Myocyte (in vitro differentiated cells): ENCODE results near the gene DOCK2. TPM values are rescaled to one million over a fixed set of nuclear protein-coding genes. Genes with fewer than 3 reads are reported as not detected.
"Not testable (repeated sequence)": the region's sequence is repeated elsewhere in the genome, so short reads cannot be mapped to it uniquely, and the experiment has no call there.

Experiments used
- DNase-seq: peaks from one replicate; pipeline ENCODE4 v3.0.0-alpha.2; 2012; ENCODE audit warnings: low read depth
- total RNA-seq: library from RNA; depleted of rRNA; stranded (reverse); fragments of >200 nt; gene quantifications from 2 replicates; pipeline ENCODE4 v1.2.3, GENCODE V29; 2014

DOCK2 gene
- total RNA-seq, 1 donor from 2014 or later: 0.08 TPM

DNA sequence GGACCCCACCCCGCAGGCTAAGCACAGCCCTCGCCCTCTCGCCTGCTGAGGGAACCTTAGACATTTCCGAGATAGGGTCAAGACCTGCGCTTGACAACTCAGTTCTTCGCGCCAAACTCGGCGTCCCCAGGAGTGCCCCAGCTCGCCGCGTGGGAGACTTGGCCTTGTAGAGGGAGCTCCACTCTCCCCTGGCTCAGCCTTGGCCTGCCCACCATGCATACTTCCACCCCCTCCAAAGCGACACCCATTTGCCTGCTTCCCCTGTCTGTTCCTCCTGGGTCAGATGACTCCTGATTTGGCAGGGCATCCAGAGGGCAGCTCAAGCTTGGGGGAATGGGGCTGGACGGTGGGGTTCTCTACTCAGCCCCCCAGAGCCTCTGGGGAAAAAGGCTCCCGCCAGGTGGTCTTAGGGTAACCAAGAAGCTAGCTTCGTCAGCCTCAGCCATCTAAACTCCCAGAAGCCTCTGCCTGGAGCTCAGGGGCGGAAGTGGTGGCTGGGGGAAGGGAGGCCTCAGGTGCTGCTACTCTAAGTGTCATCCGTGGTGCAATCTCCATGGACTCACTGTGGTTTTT lies 560 bp downstream of the DOCK2 start:
- DNase-seq: no peak

- DNase-seq: peak; percentile 49
Measured at GRCh38 chr5:169641253-169641652, 4.2 kb downstream of the DOCK2 start.

- DNase-seq: no peak
Measured at GRCh38 chr5:169646856-169647255, 9.8 kb downstream of the DOCK2 start.

DNA sequence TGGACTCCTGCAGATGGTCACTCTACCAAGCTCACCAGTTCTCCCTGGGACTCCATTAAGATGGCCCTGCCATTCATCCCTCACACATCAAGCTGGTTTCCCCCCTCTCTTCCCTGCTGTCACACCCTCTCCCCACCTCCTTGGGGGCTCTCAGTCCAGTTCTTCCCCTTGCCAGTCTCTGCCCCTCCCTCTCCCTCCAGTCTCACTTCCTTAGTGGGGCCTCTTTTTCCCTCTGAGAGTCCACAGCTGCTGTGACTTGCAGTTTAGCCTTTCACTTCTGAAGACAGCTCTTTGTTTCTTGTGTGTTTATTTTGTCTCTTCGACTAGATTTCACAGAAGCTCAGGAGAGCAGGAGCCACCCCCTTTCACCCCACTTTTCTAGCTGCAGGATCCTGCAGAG lies 10.5 kb downstream of the DOCK2 start:
- no peak for DNase-seq

DNA sequence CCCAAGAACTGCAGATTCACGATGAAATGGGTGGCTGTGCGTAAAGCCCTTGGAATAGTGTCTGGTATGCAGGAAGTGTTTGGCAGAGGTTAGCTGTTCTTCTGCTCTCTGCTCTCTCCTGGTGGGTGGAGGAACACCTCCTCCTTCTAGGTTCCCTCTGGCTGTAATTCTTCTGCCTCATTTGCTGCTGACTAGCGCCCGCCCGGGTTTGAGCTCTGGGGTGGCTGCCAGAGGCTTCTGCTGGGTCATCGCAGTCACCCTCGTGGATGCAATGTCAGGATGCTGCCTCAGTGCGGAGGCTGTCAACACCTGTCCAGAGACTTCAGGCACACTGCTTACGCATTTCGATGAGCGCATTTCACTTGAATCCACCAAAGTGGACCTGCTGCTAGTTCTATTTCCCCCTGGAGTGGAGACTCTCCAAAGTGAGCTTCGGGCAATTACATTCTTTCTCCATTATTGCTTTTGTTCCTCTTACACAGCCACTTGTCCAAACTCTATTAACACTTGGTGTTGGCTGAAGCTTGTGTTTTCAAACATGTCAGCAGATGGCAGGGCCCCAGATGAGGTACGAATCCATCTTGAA lies 11.7 kb downstream of the DOCK2 start:
- no peak for DNase-seq

GRCh38 chr5:169649486-169649885 lies 12.4 kb downstream of the DOCK2 start:
- DNase-seq: no peak

DNA sequence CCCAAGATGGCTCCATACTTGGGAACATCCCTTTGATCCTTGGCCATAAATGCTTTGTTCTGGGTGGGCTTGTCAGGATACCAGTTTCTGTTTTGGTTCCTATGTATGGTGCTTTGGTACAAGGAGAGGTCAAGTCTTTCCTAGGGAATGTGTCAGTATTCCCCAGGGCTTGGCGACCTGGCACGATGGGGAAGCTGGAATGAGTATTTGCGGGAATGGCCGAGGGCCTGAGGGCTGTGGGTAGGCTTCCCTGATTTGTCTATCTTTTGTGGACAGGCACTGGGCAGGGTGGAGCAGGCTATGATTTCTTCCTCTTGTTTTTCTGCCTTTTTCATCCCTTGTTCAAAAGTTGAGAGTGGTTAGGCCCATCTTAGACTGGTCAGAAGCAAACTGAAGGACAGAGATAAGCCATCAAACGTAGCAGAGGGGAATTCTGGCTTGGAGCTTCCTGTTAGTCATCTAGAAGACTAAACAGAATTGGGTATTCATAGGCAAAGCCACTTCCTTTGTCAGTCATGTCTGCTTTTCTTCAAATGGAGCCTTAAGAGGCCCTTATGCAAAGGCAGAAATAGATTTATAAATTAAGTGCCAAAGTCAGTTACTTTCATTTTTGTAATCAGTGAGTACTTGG lies 13.7 kb downstream of the DOCK2 start:
- no peak for DNase-seq

DNA sequence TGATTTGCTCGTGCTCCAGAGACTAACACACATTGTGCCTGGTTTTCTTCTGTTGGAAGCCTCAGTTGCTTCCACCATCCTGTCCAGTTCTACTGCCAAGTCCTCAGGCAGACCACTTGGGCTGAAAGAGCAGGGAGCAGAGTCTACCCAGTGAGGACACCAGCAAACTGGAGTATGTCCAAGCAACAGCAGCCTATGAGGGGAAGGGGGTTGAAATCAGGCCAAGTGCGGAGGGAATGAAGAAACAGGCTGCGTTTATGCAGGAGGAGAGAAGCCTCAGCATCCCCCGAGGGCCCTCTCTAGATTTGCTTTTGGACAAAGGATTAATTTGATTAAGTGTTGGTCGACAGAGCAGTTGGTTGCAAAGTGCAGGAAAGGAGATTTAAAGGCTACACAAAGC lies 14.5 kb downstream of the DOCK2 start:
- DNase-seq: no peak

- no peak for DNase-seq
Measured at GRCh38 chr5:169652057-169652456, 15.0 kb downstream of the DOCK2 start.

DNA sequence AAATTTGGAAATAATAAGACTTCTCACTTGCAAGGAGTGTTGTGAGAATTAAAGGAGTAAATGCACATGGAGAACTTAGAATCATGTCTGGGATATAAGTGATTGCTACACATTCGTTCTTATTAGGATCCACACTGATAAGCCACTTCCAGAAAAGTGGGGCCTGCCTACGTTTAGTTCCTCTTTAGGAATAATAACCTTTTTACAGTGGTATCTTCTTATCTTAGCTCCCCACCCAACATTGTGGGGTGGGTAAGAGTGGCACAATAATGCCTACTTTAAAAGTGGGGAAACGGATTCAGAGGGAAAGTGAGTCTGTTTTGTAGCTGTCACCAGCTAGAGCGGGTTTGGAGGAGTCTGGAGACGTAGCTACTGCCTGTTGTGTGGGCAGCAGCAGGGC lies 16.0 kb downstream of the DOCK2 start:
- no peak for DNase-seq

GRCh38 chr5:169655353-169655752 lies 18.3 kb downstream of the DOCK2 start:
- peak; percentile 9 for DNase-seq

DNA sequence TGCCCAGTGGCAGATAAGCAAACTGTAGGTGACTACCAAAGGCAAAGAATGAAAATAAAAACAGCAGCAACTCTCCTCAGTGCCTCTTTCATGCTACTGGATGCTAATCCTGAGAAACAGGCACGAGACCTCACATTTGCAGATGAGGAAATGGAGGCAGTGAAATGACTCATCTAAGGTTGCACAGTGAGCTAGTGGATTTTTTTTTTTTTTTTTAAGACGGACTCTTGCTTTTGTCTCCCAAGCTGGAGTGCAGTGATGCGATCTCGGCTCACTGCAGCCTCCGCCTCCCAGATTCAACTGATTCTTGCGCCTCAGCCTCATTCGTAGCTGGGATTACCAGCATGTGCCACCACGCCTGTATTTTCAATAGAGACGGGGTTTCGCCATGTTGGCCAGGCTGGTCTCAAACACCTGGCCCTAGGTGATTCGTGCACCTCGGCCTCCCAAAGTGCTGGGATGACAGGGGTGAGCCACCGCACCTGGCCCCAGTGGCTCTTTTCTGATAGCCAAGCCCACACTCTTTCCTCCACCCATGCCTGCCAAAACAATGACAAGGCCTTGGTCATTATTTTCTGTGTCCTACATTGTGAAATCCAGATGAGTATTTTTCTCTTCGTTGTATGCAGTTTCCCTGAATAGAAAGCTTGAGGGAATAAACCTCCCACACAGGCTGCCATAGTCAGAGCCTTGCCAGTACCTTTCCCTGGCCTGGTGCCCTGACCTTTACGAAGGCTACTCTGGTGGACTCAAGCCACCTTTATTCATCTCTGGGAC lies 19.2 kb downstream of the DOCK2 start:
- DNase-seq: no peak

DNA sequence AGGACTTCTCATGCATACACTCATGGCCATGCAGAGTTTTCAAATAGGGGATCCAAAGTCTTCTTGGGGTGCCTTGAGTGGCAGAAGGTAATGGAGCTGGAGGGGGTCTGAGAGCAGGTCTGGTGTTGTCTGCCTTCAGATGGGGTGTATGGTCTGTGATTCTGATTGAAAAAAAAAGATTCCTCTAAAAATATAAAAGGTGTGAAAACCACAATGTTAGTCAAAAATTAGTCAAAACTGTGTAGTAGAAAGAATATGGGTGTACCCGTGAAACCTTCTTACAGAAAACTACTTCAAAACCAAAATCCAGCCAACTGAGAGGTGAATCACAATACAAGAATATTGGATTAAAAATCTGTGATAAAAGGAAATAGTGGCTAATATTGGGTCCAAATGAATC lies 20.1 kb downstream of the DOCK2 start:
- DNase-seq: no peak

DNA sequence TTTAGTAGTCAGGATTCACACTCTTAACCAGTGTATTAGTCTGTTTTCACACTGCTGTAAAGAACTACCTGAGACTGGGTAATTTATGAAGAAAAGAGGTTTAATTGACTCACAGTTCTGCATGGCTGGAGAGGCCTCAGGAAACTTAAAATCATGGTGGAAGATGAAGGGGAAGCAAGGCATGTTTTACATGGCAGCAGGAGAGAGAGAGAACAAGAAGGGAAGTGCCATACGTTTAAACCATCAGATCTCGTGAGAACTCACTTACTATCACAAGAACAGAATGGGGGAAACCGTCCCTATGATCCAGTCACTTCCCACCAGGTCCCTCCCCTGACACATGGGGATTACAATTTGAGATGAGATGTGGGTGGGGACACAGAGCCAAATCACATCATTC lies 25.4 kb downstream of the DOCK2 start:
- DNase-seq: not testable (repeated sequence)

- DNase-seq: no peak
Measured at GRCh38 chr5:169663537-169663936, 26.5 kb downstream of the DOCK2 start.

DNA sequence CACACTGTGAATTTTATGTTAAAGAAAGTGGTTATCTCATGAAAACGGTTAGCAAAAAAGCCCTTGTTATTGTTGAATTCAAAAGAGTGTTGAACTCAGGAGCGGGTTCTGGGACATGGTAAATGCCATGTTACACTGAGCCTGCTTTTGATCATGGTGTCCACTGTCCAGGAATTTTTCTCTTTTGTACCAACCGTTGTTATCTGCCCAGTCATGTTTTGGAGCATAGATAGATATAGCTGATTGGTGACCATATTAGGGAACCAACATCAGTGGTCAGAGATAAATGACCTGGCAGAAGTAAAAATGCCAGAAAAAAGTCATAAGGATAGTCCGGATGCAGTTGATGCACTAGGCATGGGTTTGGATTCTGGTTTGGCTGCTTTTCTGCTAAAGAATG lies 29.3 kb downstream of the DOCK2 start:
- no peak for DNase-seq

DNA sequence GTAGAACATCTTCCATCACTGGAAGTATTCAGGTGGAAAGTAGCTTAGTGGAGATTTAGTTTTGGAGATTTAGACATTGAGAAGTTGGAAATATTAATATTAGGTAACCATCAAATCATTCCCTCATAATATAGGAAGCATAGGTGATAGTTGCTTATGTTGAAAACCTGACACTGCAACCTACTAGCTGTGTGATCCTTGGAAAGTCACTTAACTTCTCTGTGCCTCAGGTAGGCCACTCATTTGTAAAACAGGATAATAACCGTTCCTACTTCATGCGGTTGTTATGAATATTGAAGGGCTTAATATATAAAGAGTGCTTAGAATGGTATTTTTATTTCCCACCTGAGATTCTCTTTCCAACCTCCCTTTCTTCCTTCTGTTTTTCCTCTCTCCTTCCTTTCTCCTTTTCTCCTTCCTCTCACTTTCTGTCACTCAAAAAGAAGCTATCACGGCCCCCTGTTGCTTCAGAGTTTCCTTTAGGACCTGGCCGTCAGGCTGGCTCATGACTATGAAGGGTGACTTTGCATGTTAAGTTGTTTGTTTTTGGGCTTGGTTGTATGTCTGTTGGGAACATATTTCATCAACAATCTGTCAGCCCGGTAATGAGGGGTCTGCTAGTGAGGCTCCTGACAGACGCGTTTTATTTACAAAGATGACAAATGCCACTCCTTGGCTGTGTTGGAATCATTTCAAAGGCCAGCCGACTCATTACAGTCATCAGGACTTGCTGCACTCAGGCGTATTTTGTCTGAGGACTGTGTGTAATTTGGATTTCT lies 31.0 kb downstream of the DOCK2 start:
- peak; percentile 8 for DNase-seq

GRCh38 chr5:169668732-169669131 lies 31.7 kb downstream of the DOCK2 start:
- DNase-seq: peak; percentile 26

DNA sequence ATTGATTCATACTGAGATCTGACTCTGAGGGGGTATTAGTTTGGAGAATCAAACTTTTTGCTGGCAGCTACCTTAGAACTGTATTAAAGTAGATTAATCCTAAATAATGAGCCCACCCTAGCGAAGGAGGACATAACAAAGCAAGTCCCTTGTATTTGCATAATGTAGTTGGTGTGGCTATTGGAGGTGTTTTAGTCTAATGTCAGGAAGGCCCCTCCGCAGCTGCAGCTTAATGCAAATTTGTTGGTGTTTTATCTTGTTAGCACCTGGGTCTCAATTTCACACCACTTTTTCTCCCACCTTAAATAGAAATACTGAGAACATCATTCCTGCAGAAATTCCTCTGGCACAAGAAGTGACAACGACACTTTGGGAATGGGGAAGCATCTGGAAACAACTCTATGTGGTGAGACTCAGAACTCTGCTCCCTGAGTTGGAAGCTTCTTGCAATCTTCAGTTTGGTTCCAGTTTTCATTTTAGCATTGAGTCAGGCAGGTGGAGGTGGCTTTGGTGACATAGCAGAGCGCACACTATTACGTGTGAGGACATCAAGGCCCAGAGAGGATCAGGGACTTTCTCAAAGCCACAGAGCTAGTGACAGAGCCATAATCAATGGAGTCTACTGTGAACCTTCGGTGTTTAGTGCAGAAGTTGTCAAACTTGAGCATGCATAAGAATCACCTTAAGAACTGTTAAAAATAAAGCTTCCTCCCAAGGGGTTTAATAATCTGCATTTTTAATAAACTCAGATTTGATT lies 33.9 kb downstream of the DOCK2 start:
- DNase-seq: no peak

GRCh38 chr5:169682026-169682425 lies 45.0 kb downstream of the DOCK2 start:
- no peak for DNase-seq

GRCh38 chr5:169686137-169686536 lies 49.1 kb downstream of the DOCK2 start:
- peak; percentile 26 for DNase-seq
